Liver (tissue), 3 donors: ENCODE measurements around the gene NIPAL1.

Experiments
- GABPA ChIP-seq, 2 donors: IDR thresholded peaks in 1 of 2; conservative IDR thresholded peaks in 1 of 2; 2 replicates each; pipeline ENCODE4 v1.6.1; 2016; ENCODE audit warnings: antibody characterized with exemption in 2 of 2, mild to moderate bottlenecking in 1 of 2, moderate library complexity in 1 of 2
- JUND ChIP-seq, 2 donors: IDR thresholded peaks; 2 replicates each; pipeline ENCODE4 v1.6.1; 2016; ENCODE audit warnings: antibody characterized with exemption in 2 of 2
- RAD21 ChIP-seq, 2 donors: IDR thresholded peaks; 2 replicates each; pipeline ENCODE4 v1.6.1; 2016; ENCODE audit warnings: antibody characterized with exemption in 2 of 2, mild to moderate bottlenecking in 2 of 2
- TF ChIP-seq, protein P1 (sequence below): IDR thresholded peaks from 2 replicates; pipeline ENCODE4 v1.6.1; 2016; ENCODE audit warnings: antibody characterized with exemption, mild to moderate bottlenecking
- TF ChIP-seq, protein P2 (sequence below): IDR thresholded peaks from 2 replicates; pipeline ENCODE4 v1.6.1; 2016; ENCODE audit warnings: antibody characterized with exemption
- TF ChIP-seq, protein P3 (sequence below): IDR thresholded peaks from 2 replicates; pipeline ENCODE4 v1.6.1; 2016; ENCODE audit warnings: antibody characterized with exemption
- TF ChIP-seq, protein P4 (sequence below): fragments of 150-350 bp; IDR thresholded peaks from 2 replicates; pipeline ENCODE4 v1.5.1; 2017; ENCODE audit warnings: improper control_type of control experiment, low read depth, low read length; ENCODE audit not compliant: missing input control
- donor health status: healthy.
- donor health status: healthy.

DNA sequence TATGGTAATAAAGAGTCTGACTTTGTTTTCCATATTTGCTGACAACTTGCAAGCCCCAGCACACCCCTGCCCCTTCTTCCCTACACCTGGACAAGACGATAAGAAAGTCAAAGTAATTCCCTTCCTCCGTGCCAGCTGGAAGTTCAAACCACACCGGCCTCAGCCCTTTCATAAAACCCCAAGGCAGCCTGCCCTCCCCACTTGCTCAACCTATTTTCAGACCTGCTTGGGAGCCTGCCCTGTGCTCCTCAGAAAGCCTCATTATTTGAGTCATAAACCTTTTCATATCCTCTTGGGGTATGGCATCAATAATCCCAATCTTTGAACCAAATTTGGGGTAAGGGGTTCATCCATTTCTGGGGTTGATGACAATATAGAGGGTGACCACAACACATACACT, 29.5 kb downstream of the NIPAL1 start:
- TF ChIP-seq, protein P1, sequence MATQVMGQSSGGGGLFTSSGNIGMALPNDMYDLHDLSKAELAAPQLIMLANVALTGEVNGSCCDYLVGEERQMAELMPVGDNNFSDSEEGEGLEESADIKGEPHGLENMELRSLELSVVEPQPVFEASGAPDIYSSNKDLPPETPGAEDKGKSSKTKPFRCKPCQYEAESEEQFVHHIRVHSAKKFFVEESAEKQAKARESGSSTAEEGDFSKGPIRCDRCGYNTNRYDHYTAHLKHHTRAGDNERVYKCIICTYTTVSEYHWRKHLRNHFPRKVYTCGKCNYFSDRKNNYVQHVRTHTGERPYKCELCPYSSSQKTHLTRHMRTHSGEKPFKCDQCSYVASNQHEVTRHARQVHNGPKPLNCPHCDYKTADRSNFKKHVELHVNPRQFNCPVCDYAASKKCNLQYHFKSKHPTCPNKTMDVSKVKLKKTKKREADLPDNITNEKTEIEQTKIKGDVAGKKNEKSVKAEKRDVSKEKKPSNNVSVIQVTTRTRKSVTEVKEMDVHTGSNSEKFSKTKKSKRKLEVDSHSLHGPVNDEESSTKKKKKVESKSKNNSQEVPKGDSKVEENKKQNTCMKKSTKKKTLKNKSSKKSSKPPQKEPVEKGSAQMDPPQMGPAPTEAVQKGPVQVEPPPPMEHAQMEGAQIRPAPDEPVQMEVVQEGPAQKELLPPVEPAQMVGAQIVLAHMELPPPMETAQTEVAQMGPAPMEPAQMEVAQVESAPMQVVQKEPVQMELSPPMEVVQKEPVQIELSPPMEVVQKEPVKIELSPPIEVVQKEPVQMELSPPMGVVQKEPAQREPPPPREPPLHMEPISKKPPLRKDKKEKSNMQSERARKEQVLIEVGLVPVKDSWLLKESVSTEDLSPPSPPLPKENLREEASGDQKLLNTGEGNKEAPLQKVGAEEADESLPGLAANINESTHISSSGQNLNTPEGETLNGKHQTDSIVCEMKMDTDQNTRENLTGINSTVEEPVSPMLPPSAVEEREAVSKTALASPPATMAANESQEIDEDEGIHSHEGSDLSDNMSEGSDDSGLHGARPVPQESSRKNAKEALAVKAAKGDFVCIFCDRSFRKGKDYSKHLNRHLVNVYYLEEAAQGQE, result no peak
- TF ChIP-seq RAD21 (IDR thresholded peaks at IDR 0.05) (no peak), GABPA (IDR thresholded peaks at IDR 0.05 in 1 of 2, conservative IDR thresholded peaks at IDR 0.05 in 1 of 2) (no peak), JUND (IDR thresholded peaks at IDR 0.05) (no peak)
- TF ChIP-seq, protein P2, sequence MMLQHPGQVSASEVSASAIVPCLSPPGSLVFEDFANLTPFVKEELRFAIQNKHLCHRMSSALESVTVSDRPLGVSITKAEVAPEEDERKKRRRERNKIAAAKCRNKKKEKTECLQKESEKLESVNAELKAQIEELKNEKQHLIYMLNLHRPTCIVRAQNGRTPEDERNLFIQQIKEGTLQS, result no peak
- TF ChIP-seq, protein P3, sequence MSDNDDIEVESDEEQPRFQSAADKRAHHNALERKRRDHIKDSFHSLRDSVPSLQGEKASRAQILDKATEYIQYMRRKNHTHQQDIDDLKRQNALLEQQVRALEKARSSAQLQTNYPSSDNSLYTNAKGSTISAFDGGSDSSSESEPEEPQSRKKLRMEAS, result no peak
- TF ChIP-seq, protein P4, sequence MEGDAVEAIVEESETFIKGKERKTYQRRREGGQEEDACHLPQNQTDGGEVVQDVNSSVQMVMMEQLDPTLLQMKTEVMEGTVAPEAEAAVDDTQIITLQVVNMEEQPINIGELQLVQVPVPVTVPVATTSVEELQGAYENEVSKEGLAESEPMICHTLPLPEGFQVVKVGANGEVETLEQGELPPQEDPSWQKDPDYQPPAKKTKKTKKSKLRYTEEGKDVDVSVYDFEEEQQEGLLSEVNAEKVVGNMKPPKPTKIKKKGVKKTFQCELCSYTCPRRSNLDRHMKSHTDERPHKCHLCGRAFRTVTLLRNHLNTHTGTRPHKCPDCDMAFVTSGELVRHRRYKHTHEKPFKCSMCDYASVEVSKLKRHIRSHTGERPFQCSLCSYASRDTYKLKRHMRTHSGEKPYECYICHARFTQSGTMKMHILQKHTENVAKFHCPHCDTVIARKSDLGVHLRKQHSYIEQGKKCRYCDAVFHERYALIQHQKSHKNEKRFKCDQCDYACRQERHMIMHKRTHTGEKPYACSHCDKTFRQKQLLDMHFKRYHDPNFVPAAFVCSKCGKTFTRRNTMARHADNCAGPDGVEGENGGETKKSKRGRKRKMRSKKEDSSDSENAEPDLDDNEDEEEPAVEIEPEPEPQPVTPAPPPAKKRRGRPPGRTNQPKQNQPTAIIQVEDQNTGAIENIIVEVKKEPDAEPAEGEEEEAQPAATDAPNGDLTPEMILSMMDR, result no peak
